DND-41 (cell line): ENCODE data around the gene OMP.
A peak's percentile ranks its signal among the peaks of the same experiment; 100 is the strongest.

ENCODE experiments used
- ATAC-seq: fragments of 200-7000 bp; cut with Tn5 transposase; 3 replicates; pipeline ENCODE4 v1.9.1; 2021; ENCODE audit warnings: low read depth; ENCODE audit not compliant: insufficient read depth
- DNase-seq: peaks from one replicate; pipeline ENCODE4 v3.0.0-alpha.2; 2020
- H2AFZ ChIP-seq: 2 replicates; pipeline ENCODE4 v1.6.0; 2012; ENCODE audit warnings: low read depth, low read length
- H3K27ac ChIP-seq: 2 replicates; pipeline ENCODE4 v1.5.1; 2012; ENCODE audit warnings: low read length, inconsistent platforms
- H3K27me3 ChIP-seq: fragments of 200-600 bp; sonication (generic); 2 replicates; pipeline ENCODE4 v1.6.0; 2012; ENCODE audit warnings: low read length, mild to moderate bottlenecking, inconsistent platforms; ENCODE audit not compliant: insufficient read depth, poor library complexity
- H3K36me3 ChIP-seq: 2 replicates; pipeline ENCODE4 v1.5.1; 2012; ENCODE audit warnings: low read length, inconsistent platforms; ENCODE audit not compliant: insufficient read depth
- H3K4me1 ChIP-seq: 2 replicates; pipeline ENCODE4 v1.5.1; 2012; ENCODE audit warnings: mild to moderate bottlenecking, low read length; ENCODE audit not compliant: insufficient read depth
- H3K4me2 ChIP-seq: 2 replicates; pipeline ENCODE4 v1.6.0; 2012; ENCODE audit warnings: mild to moderate bottlenecking, moderate library complexity, low read length, inconsistent platforms; ENCODE audit not compliant: insufficient read depth
- H3K4me3 ChIP-seq, 2 experiments: fragments of 200-600 bp in 1 of 2; shearing (Covaris generic) in 1 of 2; 2 replicates each; pipeline ENCODE4 v1.5.1; 2012 to 2016; ENCODE audit warnings: inconsistent platforms in 2 of 2, low read length in 2 of 2, mild to moderate bottlenecking in 2 of 2, low read depth in 1 of 2, moderate library complexity in 1 of 2
- H3K79me2 ChIP-seq: 2 replicates; pipeline ENCODE4 v1.6.0; 2012; ENCODE audit warnings: low read length, inconsistent platforms; ENCODE audit not compliant: insufficient read depth
- H3K9ac ChIP-seq: 2 replicates; pipeline ENCODE4 v1.6.0; 2012; ENCODE audit warnings: low read depth, mild to moderate bottlenecking, inconsistent platforms, low read length, moderate library complexity
- H3K9me3 ChIP-seq: 2 replicates; pipeline ENCODE4 v1.5.1; 2012; ENCODE audit warnings: low read length, moderate library complexity, mild to moderate bottlenecking, inconsistent platforms; ENCODE audit not compliant: insufficient read depth, severe bottlenecking
- H4K20me1 ChIP-seq: 2 replicates; pipeline ENCODE4 v1.6.0; 2012; ENCODE audit warnings: low read length; ENCODE audit not compliant: insufficient read depth
- CTCF ChIP-seq: IDR thresholded peaks from 2 replicates; pipeline ENCODE4 v1.5.1; 2012; ENCODE audit warnings: borderline replicate concordance, low read length, moderate library complexity, mild to moderate bottlenecking; ENCODE audit not compliant: poor library complexity, severe bottlenecking; ENCODE audit errors: extremely low read depth
- EZH2 ChIP-seq: IDR thresholded peaks from 3 replicates; pipeline ENCODE4 v1.6.1; 2012; ENCODE audit warnings: borderline replicate concordance, low read depth, mild to moderate bottlenecking, moderate library complexity, low read length, inconsistent platforms; ENCODE audit not compliant: severe bottlenecking

OMP gene

DNA sequence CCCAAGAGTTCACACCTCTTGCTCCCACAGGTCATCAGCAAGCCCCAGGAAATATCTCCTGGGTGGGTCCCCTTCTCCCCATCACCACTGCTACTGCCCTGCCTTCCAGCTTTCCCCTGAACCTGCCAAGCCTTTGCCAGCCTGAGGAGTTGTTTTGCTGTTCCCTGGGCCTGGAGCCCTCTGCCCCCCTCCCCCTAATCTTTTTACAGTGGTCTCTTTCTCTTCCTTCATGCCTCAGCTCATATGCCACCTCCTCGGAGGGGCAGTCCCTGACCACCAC is 44.3 kb downstream of the OMP start:
- Histone ChIP-seq H3K27ac (no peak overlapping the region), H3K4me3 (no peak overlapping the region), H4K20me1 (peaks cover 3% of the 10 kb centered on the region; the same call in 1 of the 2 replicates), H3K36me3 (no peaks in the 10 kb centered on the region), H3K79me2 (no peaks in the 10 kb centered on the region), H3K27me3 (no peaks in the 10 kb centered on the region), H3K4me2 (no peak overlapping the region), H3K9ac (no peak overlapping the region), H3K4me1 (peaks cover 26% of the 10 kb centered on the region), H3K9me3 (no peaks in the 10 kb centered on the region), H2AFZ (no peak overlapping the region)
- DNase-seq: no peak
- ATAC-seq: no peak
- TF ChIP-seq CTCF (no peak), EZH2 (no peak)

- Histone ChIP-seq H3K79me2 (no peaks in the 10 kb centered on the region), H3K4me2 (no peak overlapping the region), H3K27ac (no peak overlapping the region), H3K4me1 (peaks cover 26% of the 10 kb centered on the region), H3K4me3 (no peak overlapping the region), H3K36me3 (no peaks in the 10 kb centered on the region), H3K9me3 (no peaks in the 10 kb centered on the region), H3K27me3 (no peaks in the 10 kb centered on the region), H4K20me1 (peaks cover 7% of the 10 kb centered on the region; the same call in 1 of the 2 replicates), H2AFZ (no peak overlapping the region), H3K9ac (no peak overlapping the region)
- DNase-seq: peak; percentile 86
- TF ChIP-seq CTCF (no peak), EZH2 (no peak)
- peak; percentile 68 for ATAC-seq
Observed at GRCh38 chr11:77147668-77148321, 45.2 kb downstream of the OMP start.

DNA sequence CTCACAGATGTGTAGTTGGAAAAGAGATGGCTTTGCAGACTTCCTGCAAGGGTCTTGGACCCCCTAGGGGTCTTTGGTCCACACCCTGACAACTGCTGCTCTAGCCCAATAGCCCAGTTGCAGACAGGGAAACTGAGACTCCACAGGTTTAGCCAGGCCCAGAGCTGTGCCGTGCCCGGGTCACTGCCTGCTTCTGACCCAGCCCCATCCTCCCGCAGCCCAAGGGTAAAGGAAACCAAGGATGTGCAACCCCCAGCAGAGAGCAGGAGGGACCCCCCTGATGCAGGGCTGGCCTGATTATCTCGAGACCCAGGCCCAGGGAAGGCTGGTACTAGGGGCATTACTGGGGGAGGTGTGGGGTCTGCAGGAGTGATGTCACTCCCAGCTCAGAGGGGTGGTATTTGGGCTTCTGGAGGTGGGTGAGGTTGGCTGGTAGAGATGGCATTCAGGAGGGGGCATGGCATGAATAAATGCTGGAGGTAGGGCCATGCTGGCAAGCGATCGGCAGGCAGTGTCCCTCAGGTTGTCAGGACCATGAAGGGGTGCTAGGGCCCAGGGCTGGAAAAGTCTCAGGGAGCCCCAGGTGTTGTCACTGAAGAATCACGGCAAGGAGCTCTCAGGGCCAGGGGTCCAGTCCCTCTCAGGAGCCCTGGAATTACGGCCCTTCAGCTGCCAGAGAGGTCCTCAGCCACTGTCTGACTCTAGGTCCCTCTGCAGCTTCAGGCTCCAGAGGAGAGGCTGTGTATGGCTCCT is 46.5 kb downstream of the OMP start:
- Histone ChIP-seq H3K9me3 (no peaks in the 10 kb centered on the region), H3K4me2 (no peak overlapping the region), H3K79me2 (no peaks in the 10 kb centered on the region), H4K20me1 (peaks cover 7% of the 10 kb centered on the region; the same call in 1 of the 2 replicates), H3K4me1 (peaks cover 38% of the 10 kb centered on the region), H3K27me3 (no peaks in the 10 kb centered on the region), H3K27ac (0 out of 2 replicates have a peak overlapping the region, but pooled peaks have one; percentile 16), H3K4me3 (no peak overlapping the region), H3K9ac (no peak overlapping the region), H2AFZ (no peak overlapping the region), H3K36me3 (no peaks in the 10 kb centered on the region)
- ATAC-seq (no peak), DNase-seq (no peak)
- TF ChIP-seq EZH2 (no peak), CTCF (no peak)
